HL-60/S4 treated with retinoic acid at 250 ng/mL for 4 days and 3 days (cell line): ENCODE results near the gene NFIC.

ENCODE experiments used
- in situ Hi-C: fragments of 300-500 bp; cut with MboI; formaldehyde crosslinking; loops from 2 replicates; pipeline ENCODE4 v1.7.0; 2022; ENCODE audit warnings: low sequenced_read_pairs

NFIC gene

GRCh38 chr19:3357992-3358688 lies 8.2 kb upstream of the NFIC start:
- in situ Hi-C loops, result no loop called here

GRCh38 chr19:3358689-3359014 lies 7.7 kb upstream of the NFIC start:
- in situ Hi-C loops, result no loop called here

- in situ Hi-C loops, result no loop called here
Measured at GRCh38 chr19:3359015-3359918, 7.1 kb upstream of the NFIC start.

- in situ Hi-C loops, result no loop called here
Measured at GRCh38 chr19:3359919-3360420, 6.4 kb upstream of the NFIC start.

- in situ Hi-C loops, result no loop called here
Measured at GRCh38 chr19:3360421-3361383, 5.7 kb upstream of the NFIC start.

GRCh38 chr19:3361384-3362216 lies 4.8 kb upstream of the NFIC start:
- in situ Hi-C loops, result no loop called here

- in situ Hi-C loops, result no loop called here
Measured at GRCh38 chr19:3362217-3362906, 4.0 kb upstream of the NFIC start.

- in situ Hi-C loops, result no loop called here
Measured at GRCh38 chr19:3363841-3364500, 2.4 kb upstream of the NFIC start.

- in situ Hi-C loops, result no loop called here
Measured at GRCh38 chr19:3364501-3364858, 1.9 kb upstream of the NFIC start.

- in situ Hi-C loops, result no loop called here
Measured at GRCh38 chr19:3365093-3365835, 1.1 kb upstream of the NFIC start.

- in situ Hi-C loops, result no loop called here
Measured at GRCh38 chr19:3366753-3367627, 607 bp downstream of the NFIC start.

- in situ Hi-C loops, result no loop called here
Measured at GRCh38 chr19:3367628-3368440, 1.5 kb downstream of the NFIC start.

GRCh38 chr19:3368441-3368795 lies 2.0 kb downstream of the NFIC start:
- in situ Hi-C loops, result no loop called here

- in situ Hi-C loops, result no loop called here
Measured at GRCh38 chr19:3368848-3369336, 2.5 kb downstream of the NFIC start.

GRCh38 chr19:3369337-3370213 lies 3.2 kb downstream of the NFIC start:
- in situ Hi-C loops, result no loop called here
